HEK293 (cell line): ENCODE data around the gene SH2B2.

ENCODE experiments used
- CTCF ChIA-PET: fragments of 350-600 bp; formaldehyde crosslinking; extraction: SDS; loops from one replicate; lab custom pipeline; 2021; ENCODE audit warnings: antibody characterized with exemption; lab: Yijun Ruan, JAX
- POLR2A ChIA-PET: fragments of 300-600 bp; formaldehyde crosslinking; extraction: SDS; loops from one replicate; lab custom pipeline; 2020; ENCODE audit warnings: antibody characterized with exemption, inconsistent platforms; lab: Yijun Ruan, JAX
- H3K27ac ChIP-seq: fragments of 200-500 bp; sonication (Bioruptor generic); 2 replicates; pipeline ENCODE4 v1.5.1; 2014; ENCODE audit warnings: low read depth, low read length, control low read depth, inconsistent platforms; ENCODE audit errors: extremely low read depth
- H3K36me3 ChIP-seq, 2 experiments: fragments of 200-500 bp in 1 of 2; sonication (Bioruptor generic) in 1 of 2; 1 replicate in 1 of 2; 2 replicates in 1 of 2; pipeline ENCODE4 v1.5.1; 2014 to 2017; ENCODE audit warnings: inconsistent platforms in 2 of 2, low read length in 2 of 2; ENCODE audit not compliant: control insufficient read depth in 2 of 2, insufficient read depth in 1 of 2
- H3K4me1 ChIP-seq: fragments of 200-500 bp; sonication (Bioruptor generic); 2 replicates; pipeline ENCODE4 v1.5.1; 2014; ENCODE audit warnings: mild to moderate bottlenecking, low read length, inconsistent platforms; ENCODE audit not compliant: control insufficient read depth, insufficient read depth
- H3K4me3 ChIP-seq: 2 replicates; pipeline ENCODE4 v1.5.1; 2011; ENCODE audit warnings: low read depth, mild to moderate bottlenecking, control low read depth, low read length, moderate library complexity
- H3K9me3 ChIP-seq: fragments of 200-500 bp; sonication (Bioruptor generic); 2 replicates; pipeline ENCODE4 v1.5.1; 2014; ENCODE audit warnings: low read depth, low read length, inconsistent platforms; ENCODE audit not compliant: control insufficient read depth, insufficient read depth
- HOXC10 ChIP-seq: sonication (generic); formaldehyde crosslinking; IDR thresholded peaks from 2 replicates; pipeline ENCODE4 v1.8.1; 2023; ENCODE audit warnings: mild to moderate bottlenecking, missing genetic modification reagents
- TRIM28 ChIP-seq: IDR thresholded peaks from 2 replicates; pipeline ENCODE4 v1.6.1; 2011; ENCODE audit warnings: low read length, control low read depth, borderline replicate concordance
- WT1 ChIP-seq: fragments of 450-650 bp; formaldehyde crosslinking; IDR thresholded peaks from 2 replicates; pipeline ENCODE4 v1.5.1; 2016; ENCODE audit warnings: missing biosample characterization, missing genetic modification characterization
- YY2 ChIP-seq: fragments of 450-650 bp; formaldehyde crosslinking; IDR thresholded peaks from 2 replicates; pipeline ENCODE4 v1.5.1; 2016; ENCODE audit warnings: missing biosample characterization, missing genetic modification characterization
- ZBTB1 ChIP-seq: fragments of 450-650 bp; formaldehyde crosslinking; IDR thresholded peaks from 2 replicates; pipeline ENCODE4 v1.5.1; 2016; ENCODE audit warnings: missing biosample characterization, missing genetic modification characterization
- ZNF514 ChIP-seq: fragments of 450-650 bp; formaldehyde crosslinking; IDR thresholded peaks from 2 replicates; pipeline ENCODE4 v1.5.1; 2016; ENCODE audit warnings: missing biosample characterization, missing genetic modification characterization
- ZNF544 ChIP-seq: fragments of 450-650 bp; formaldehyde crosslinking; IDR thresholded peaks from 2 replicates; pipeline ENCODE4 v1.5.0; 2017; ENCODE audit warnings: missing biosample characterization, missing genetic modification characterization
- ZNF626 ChIP-seq: fragments of 450-650 bp; sonication (Bioruptor Pico); formaldehyde crosslinking; IDR thresholded peaks from 2 replicates; pipeline ENCODE4 v1.5.1; 2018; ENCODE audit warnings: missing biosample characterization, missing genetic modification characterization, inconsistent platforms
- ZNF707 ChIP-seq: fragments of 450-650 bp; formaldehyde crosslinking; IDR thresholded peaks from 2 replicates; pipeline ENCODE4 v1.5.1; 2016; ENCODE audit warnings: missing biosample characterization, missing genetic modification characterization
- ZNF776 ChIP-seq: fragments of 450-650 bp; formaldehyde crosslinking; IDR thresholded peaks from 2 replicates; pipeline ENCODE4 v1.5.0; 2017; ENCODE audit warnings: missing biosample characterization, missing genetic modification characterization, borderline replicate concordance
- ZNF777 ChIP-seq: fragments of 450-650 bp; formaldehyde crosslinking; IDR thresholded peaks from 2 replicates; pipeline ENCODE4 v1.5.1; 2017; ENCODE audit warnings: missing biosample characterization, missing genetic modification characterization, borderline replicate concordance
- TF ChIP-seq, protein P1 (sequence below): fragments of 450-650 bp; formaldehyde crosslinking; IDR thresholded peaks from 2 replicates; pipeline ENCODE4 v1.5.1; 2016; ENCODE audit warnings: missing biosample characterization, missing genetic modification characterization
- TF ChIP-seq, protein P2 (sequence below): fragments of 450-650 bp; formaldehyde crosslinking; IDR thresholded peaks from 2 replicates; pipeline ENCODE4 v1.5.1; 2016; ENCODE audit warnings: missing biosample characterization, missing genetic modification characterization, borderline replicate concordance

The SH2B2 gene

DNA sequence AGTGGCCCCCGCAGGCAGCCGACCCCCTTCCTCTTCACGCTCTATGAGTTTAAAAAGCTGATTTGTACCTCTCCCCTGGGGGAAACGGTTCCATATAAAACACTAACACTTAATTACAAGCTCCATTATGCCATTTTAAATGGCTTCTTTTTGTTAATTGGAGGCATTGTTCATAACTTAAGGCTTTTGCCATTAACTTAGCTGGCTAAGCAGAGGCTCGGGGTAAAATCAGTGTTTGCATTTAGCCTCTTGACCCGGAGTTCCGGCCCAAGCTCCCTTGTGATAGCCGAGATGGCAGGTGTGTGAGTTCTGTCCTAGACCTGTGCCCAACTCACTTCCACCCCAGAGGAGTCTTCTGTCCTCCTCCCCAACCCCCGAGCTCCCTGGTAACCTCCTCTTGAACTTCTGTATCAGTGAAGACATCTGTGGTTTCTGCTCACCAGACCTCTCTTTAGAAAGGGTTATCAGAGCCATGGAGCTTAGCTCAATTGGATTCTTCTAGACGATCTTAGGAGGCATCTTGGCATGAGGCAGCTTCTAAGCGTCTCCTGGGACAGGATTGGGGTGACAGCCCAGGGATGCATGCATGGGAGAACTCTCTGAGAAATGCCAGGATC lies 34.2 kb upstream of the SH2B2 start:
- H3K27ac ChIP-seq: no peak overlapping the region
- no peaks in the 10 kb centered on the region for H3K36me3 ChIP-seq
- no peaks in the 10 kb centered on the region for H3K9me3 ChIP-seq
- no peak overlapping the region for H3K4me3 ChIP-seq
- ChIA-PET CTCF (interaction anchor here (0.7 to 1.2 kb wide), 3 partner anchors 15 to 58 kb away, joined by 4 to 6 read pairs (median 5); no protein-coding TSS in a partner anchor), POLR2A (no interaction called here)
- TF ChIP-seq, protein P1, sequence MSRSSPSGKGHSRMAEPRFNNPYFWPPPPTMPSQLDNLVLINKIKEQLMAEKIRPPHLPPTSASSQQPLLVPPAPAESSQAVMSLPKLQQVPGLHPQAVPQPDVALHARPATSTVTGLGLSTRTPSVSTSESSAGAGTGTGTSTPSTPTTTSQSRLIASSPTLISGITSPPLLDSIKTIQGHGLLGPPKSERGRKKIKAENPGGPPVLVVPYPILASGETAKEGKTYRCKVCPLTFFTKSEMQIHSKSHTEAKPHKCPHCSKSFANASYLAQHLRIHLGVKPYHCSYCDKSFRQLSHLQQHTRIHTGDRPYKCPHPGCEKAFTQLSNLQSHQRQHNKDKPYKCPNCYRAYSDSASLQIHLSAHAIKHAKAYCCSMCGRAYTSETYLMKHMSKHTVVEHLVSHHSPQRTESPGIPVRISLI (tag by site-specific recombination): no peak
- TF ChIP-seq HOXC10 (CRISPR knock-in tag): no peak
- no peaks in the 10 kb centered on the region for H3K4me1 ChIP-seq

DNA sequence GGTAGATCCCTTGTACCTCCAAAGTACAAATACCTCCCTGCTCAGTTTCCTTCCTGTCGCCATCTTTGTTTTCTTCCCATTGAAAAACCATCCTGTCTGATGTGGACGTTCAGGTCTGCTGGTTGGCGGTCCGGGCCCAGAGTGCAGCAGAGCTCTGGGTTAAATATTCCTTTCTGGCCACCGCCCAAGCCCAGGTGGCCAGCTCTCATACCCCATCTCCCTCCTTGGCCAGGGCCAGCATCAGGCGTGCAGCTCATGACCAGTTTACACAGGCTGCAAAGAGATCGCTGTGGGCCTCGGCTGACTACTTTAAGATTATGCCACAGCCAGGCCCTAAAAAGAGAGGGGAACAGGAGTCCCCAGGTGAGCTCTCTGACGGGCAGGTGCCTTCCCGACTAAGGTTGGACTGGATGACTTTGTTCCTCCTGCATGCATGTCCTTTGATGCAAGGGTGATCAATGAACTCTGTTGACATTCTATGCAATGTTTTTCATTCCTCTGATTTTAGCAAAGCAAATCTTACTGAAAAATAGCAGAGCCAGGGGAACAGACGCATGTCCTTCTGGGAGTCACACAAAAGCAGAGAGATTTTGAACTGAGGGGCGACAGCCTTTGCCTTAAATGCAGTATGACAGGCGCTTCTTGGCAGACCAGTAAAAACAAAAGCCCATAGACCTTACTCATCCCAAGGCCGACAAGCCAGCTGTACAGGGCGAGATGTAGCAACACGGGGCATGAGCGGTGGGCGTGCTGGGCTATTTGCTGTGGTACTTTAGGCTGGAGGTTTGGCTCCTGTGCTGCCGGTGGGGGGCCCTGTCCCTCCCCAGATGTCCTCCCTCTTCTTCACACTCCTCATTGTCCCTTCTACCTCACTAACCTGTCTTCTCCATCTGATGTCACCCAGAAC lies 33.3 kb upstream of the SH2B2 start:
- no peaks in the 10 kb centered on the region for H3K9me3 ChIP-seq
- no peak overlapping the region for H3K27ac ChIP-seq
- POLR2A ChIA-PET: no interaction called here
- no peak overlapping the region for H3K4me3 ChIP-seq
- TF ChIP-seq ZNF514 (tag by site-specific recombination) (no peak), YY2 (tag by site-specific recombination) (no peak), ZNF777 (tag by site-specific recombination) (no peak), ZNF776 (no peak), ZNF707 (tag by site-specific recombination) (no peak), ZNF544 (tag by site-specific recombination) (no peak)
- TF ChIP-seq, protein P2, sequence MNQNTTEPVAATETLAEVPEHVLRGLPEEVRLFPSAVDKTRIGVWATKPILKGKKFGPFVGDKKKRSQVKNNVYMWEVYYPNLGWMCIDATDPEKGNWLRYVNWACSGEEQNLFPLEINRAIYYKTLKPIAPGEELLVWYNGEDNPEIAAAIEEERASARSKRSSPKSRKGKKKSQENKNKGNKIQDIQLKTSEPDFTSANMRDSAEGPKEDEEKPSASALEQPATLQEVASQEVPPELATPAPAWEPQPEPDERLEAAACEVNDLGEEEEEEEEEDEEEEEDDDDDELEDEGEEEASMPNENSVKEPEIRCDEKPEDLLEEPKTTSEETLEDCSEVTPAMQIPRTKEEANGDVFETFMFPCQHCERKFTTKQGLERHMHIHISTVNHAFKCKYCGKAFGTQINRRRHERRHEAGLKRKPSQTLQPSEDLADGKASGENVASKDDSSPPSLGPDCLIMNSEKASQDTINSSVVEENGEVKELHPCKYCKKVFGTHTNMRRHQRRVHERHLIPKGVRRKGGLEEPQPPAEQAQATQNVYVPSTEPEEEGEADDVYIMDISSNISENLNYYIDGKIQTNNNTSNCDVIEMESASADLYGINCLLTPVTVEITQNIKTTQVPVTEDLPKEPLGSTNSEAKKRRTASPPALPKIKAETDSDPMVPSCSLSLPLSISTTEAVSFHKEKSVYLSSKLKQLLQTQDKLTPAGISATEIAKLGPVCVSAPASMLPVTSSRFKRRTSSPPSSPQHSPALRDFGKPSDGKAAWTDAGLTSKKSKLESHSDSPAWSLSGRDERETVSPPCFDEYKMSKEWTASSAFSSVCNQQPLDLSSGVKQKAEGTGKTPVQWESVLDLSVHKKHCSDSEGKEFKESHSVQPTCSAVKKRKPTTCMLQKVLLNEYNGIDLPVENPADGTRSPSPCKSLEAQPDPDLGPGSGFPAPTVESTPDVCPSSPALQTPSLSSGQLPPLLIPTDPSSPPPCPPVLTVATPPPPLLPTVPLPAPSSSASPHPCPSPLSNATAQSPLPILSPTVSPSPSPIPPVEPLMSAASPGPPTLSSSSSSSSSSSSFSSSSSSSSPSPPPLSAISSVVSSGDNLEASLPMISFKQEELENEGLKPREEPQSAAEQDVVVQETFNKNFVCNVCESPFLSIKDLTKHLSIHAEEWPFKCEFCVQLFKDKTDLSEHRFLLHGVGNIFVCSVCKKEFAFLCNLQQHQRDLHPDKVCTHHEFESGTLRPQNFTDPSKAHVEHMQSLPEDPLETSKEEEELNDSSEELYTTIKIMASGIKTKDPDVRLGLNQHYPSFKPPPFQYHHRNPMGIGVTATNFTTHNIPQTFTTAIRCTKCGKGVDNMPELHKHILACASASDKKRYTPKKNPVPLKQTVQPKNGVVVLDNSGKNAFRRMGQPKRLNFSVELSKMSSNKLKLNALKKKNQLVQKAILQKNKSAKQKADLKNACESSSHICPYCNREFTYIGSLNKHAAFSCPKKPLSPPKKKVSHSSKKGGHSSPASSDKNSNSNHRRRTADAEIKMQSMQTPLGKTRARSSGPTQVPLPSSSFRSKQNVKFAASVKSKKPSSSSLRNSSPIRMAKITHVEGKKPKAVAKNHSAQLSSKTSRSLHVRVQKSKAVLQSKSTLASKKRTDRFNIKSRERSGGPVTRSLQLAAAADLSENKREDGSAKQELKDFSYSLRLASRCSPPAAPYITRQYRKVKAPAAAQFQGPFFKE (tag by site-specific recombination): no peak
- H3K36me3 ChIP-seq: no peaks in the 10 kb centered on the region
- no peaks in the 10 kb centered on the region for H3K4me1 ChIP-seq
- CTCF ChIA-PET: interaction anchor here (0.6 to 1.2 kb wide), 3 partner anchors 16 to 374 kb away, joined by 3 to 6 read pairs (median 4); no protein-coding TSS in a partner anchor

DNA sequence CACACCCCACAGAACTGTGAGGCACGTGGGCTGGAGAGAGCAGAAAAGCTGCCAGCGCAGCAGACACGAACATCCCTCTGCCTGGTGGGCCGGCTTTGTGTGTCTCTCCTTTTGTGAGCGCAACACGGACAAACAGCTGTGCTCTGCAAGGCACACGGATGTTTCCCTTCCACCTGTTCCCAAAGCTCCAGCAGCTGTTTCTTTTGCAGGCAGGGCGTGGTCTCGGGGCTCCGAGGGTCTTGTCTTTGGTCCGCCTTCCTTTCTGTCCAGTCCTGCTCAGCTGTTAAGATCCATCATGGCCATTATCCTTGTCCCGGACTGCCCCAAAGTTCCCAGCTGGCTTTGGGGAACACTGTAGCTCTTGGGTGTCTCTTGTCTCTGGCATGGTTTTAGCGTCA lies 32.7 kb upstream of the SH2B2 start:
- ChIA-PET CTCF (no interaction called here), POLR2A (no interaction called here)
- Histone ChIP-seq H3K27ac (no peak overlapping the region), H3K36me3 (no peaks in the 10 kb centered on the region), H3K4me1 (no peaks in the 10 kb centered on the region), H3K4me3 (no peak overlapping the region), H3K9me3 (no peaks in the 10 kb centered on the region)
- TF ChIP-seq ZBTB1 (tag by site-specific recombination) (no peak), WT1 (no peak), TRIM28 (no peak), ZNF626 (tag by site-specific recombination) (no peak)
